Stimulated activated CD4-positive, alpha-beta T cell treated with anti-CD3 and anti-CD28 coated beads, TNF-alpha, amount 100 ng/mL, for 48 hours (primary cell): ENCODE data around the gene ZNRD2.
"Not testable (repeated sequence)": the region's sequence is repeated elsewhere in the genome, so short reads cannot be mapped to it uniquely, and the experiment has no call there.

Source experiments
- DNase-seq, 3 donors: peaks; one replicate each; pipeline ENCODE4 v3.0.0-alpha.2; 2020; ENCODE audit warnings: low read depth in 3 of 3

ZNRD2 gene

DNA sequence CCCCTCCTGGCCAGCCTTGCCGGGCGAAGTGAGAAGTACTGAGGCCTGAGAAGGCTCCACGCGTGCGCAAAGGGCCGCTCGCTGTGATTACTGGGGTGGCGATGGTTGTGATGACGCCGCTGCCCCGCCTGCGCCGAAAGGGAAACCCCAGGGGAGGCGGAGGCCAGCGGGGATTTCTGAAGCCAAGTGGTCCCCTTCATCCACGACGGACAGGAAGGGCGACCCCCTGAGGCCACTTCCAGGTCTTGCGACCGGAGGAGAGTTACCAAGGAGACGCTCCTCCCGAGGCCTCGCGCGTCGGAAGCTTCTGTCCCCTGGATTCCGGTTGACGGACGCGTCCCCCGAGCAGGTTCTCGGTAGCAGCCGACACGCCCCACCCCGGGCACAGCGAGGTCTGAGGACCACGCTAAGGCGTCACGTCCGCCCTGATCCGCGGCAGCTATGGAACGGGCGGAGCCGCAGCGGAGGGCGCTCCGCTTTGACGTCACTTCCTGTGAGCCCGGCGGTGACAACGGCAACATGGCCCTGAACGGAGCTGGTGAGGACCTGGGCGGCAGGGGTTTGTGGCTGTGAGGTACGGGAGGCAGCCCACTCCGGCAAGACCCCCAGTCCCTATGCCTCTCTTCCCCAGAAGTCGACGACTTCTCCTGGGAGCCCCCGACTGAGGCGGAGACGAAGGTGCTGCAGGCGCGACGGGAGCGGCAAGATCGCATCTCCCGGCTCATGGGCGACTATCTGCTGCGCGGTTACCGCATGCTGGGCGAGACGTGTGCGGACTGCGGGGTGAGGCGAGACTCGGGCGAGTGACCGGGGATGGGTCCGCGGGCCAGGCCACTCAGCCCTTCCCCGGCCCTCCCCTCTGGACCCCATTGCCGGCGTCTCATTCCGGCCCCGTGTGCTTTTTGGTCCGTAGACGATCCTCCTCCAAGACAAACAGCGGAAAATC is at the start of gene ZNRD2:
Gene ZNRD2, plus strand, starts transcription at position 505 of the 946 bp plus-strand sequence. Its CDS starts 15 bp downstream, at position 520.
- peak; percentile 98 to 99 (median 98) for DNase-seq

DNA sequence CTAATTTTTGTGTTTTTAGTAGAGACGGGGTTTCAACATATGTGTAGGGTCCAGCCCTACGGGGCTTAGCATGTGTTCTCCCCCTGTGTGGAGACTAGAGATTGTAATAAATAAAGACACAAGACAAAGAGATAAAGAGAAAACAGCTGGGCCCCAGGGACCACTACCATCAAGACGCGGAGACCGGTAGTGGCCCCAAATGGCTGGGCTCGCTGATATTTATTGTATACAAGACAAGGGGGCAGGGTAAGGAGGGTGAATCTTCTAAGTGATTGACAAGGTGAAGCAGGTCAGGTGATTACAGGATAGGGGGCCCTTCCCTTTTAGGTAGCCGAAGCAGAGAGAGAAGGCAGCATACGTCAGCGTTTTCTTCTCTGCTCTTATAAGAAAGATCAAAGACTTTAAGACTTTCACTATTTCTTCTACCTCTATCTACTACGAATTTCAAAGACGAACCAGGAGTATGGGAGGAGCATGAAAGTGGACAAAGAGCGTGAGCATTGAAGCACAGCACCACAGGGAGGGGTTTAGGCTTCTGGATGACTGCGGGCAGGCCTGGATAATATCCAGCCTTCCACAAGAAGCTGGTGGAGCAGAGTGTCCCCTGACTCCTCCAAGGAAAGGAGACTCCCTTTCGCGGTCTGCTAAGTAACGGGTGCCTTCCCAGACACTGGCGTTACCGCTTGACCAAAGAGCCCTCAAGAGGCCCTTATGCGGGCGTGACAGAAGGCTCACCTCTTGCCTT is 48.3 kb upstream of the ZNRD2 start:
- DNase-seq: not testable (repeated sequence)

- not testable (repeated sequence) for DNase-seq
Measured at GRCh38 chr11:65522718-65523630, 47.3 kb upstream of the ZNRD2 start.

DNA sequence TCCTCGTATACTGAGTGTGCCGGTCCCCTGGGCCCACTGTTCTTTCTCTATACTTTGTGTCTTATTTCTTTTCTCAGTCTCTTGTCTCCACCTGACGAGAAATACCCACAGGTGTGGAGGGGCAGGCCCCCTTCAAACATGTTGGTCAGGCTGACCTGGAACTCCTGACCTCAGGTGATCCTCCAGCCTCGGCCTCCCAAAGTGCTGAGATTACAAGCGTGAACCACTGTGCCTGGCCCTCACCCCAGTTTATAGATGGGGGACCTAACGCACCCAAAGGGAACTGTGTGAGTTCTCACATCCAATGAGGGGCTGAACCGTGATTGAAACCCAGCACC is 46.7 kb upstream of the ZNRD2 start:
- DNase-seq: not testable (repeated sequence)

DNA sequence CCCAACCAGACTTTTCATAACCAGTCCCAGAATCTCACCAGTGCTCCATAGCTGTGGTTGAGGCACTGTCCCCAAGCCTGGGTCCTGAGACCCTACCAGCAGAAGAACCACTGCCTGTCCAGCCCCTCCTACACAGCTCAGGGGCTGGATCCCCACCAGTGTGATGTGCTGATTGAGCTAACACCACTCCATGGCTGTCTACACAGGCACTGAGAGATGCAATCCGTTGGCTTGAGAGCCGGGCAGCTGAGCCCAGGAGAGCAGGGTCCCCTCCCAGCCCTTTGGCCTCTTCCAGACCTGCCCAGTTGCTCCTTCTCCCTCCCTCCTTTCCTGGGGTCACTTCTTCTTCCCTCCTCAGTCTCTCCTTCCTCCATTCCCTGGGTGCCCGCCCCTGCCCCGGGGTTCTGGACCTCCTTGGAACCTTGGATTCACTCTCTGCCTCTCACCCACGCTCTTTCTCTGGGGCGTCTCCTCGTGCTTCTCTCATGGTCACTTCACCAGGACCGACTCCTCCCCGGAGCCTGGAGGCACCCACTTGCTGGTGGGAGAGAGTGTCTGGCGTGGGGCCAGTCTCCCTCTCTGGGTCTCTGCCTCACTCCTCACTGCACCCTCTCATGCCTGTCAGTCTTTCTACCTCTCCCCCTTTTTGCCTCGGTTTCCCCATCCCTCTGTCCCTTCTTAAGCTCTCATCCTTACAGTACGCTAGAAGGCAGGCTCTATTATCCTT is 46.1 kb upstream of the ZNRD2 start:
- DNase-seq: no peak

DNA sequence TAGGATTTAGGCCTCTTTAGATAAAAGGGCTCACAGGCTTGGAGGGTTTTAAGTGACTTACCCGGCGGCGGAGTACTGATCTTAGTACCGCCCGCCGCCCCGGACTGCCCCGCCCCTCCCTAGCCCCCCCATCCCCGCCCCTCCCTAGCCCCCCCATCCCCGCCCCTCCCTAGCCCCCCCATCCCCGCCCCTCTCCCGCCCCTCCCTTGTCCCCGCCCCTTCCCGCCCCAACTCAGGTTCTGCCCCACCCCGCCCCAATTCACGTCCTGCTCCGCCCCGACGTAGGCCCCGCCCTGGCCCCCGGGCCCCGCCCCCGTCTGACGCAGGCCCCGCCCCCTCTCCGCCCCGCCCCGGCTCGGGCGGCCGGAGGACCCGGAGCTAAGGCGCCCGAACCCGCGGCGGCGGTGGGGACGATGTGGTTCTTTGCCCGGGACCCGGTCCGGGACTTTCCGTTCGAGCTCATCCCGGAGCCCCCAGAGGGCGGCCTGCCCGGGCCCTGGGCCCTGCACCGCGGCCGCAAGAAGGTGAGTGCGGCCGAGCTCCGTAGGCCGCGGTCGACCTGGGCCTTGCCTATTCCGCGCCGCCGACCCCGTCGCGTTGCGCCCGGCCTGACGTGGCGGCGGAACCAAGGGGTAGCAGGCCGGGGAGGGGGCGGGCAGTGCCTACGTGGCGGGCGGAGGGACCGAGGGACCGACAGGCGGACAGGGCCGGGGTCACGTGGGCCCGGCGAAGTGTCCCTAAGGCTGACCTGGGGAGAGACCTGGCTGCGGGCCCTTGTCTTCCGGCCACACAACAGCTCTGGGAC is 45.3 kb upstream of the ZNRD2 start, which contains the start of gene SCYL1:
Gene SCYL1, plus strand, starts transcription at position 343 of the 805 bp plus-strand sequence. Its CDS starts 71 bp downstream, at position 414.
- peak; percentile 70 to 80 (median 71) for DNase-seq

DNA sequence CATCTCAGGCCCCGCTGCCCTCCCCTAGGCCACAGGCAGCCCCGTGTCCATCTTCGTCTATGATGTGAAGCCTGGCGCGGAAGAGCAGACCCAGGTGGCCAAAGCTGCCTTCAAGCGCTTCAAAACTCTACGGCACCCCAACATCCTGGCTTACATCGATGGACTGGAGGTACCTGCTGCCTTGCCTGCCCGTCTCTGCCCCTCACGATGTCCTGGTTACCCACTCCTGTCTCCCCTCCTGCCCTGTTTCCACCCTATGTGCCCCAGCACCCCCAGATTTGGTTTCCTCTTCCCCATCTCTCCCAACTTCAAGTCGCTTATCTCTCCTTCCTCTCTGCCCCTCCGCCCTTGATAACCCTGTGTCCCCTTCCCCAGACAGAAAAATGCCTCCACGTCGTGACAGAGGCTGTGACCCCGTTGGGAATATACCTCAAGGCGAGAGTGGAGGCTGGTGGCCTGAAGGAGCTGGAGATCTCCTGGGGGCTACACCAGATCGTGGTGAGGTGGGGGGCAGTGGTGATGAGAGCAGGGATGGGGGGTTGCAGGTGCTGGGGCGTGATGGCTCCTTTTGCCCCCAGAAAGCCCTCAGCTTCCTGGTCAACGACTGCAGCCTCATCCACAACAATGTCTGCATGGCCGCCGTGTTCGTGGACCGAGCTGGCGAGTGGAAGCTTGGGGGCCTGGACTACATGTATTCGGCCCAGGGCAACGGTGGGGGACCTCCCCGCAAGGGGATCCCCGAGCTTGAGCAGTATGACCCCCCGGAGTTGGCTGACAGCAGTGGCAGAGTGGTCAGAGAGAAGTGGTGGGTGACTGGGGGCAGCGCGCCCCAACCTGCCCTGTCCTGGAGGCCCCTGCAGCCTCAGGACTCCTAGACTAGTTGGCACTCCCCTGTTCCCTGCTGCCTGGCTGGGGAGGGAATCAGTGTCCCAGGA is 44.5 kb upstream of the ZNRD2 start:
- DNase-seq: no peak

DNA sequence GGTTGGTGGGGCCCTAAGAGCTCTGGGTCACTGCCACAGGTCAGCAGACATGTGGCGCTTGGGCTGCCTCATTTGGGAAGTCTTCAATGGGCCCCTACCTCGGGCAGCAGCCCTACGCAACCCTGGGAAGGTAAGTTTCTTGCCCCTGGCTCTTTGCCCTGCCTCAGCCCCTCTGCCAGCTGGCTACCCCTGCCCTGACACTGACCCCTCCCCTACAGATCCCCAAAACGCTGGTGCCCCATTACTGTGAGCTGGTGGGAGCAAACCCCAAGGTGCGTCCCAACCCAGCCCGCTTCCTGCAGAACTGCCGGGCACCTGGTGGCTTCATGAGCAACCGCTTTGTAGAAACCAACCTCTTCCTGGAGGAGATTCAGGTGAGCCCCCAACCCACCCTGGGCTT is 43.5 kb upstream of the ZNRD2 start:
- no peak for DNase-seq

GRCh38 chr11:65528819-65529350 is 41.4 kb upstream of the ZNRD2 start:
- DNase-seq: no peak

DNA sequence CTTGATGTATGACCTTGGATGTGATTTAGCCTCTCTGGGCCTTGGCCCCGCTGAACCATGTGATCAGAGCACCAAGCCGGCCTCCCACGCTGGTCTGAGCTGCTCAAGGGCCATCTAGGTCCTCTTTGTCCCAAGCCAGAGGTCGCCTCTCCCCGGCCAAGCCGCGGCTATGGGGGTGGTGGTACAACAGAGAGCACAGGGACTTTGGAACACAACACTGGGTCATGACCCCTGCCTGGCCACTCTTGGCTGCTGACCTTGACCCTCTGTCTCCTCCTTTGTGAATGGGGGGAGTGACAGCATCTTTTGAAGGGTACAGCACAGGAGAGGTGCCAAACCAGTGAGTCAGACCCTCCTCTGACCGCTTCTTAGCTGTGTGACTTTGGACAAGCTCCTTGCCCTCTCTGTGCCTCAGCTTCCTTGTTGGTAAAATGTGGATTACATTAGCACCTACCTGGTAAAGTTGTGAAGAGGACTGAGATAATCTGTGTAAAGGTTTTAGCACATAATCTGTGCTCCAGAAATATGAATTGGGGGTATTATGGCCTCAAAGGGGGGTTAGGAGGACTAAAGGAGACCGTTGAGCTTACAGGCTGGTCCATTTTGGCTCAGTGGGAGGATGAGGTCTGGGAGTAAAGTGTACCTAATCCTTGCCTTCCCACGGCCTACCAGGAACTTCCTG is 40.7 kb upstream of the ZNRD2 start:
- DNase-seq: no peak

GRCh38 chr11:65530157-65530496 is 40.1 kb upstream of the ZNRD2 start:
- no peak for DNase-seq

DNA sequence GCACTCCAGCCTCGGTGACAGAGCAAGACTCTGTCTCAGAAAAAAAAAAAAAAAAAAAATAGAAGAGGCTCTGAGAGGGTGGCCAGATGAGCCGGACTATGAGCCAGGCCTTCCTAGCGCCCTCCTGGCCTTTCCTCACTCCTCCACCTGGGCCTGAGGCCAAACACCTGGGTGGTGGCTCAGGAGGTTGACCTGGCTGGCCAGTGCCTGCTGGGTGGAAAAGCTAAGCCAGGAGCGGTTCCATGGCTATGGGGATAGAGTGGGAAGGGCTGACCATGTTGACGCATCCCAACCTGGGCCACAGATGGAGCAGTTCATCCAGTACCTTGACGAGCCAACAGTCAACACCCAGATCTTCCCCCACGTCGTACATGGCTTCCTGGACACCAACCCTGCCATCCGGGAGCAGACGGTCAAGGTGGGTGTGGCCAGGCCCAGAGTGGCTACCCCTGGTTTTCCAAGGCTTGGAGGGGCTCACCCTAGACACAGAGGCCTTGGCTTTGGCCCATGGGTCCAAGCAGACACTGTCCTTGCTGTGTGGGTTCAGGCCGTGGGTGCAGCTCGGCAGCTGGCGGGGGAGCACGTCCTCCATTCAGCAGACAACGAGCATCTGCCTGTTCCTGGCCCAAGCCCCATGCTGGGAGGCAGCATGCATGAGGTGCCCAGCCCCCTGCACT is 37.8 kb upstream of the ZNRD2 start:
- DNase-seq: no peak

DNA sequence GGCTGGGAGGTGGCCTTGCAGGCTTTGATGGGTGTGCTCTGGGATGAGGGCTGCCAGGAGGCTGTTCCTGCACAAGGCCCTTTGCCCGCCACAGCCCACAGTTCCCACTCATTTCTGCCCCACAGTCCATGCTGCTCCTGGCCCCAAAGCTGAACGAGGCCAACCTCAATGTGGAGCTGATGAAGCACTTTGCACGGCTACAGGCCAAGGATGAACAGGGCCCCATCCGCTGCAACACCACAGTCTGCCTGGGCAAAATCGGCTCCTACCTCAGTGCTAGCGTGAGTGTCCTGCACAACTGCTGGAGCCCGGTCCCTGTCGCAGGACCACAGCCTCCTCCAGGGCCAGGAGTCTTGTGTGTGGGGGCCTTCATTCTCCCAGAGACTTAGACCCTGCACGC is 35.2 kb upstream of the ZNRD2 start:
- DNase-seq: no peak

DNA sequence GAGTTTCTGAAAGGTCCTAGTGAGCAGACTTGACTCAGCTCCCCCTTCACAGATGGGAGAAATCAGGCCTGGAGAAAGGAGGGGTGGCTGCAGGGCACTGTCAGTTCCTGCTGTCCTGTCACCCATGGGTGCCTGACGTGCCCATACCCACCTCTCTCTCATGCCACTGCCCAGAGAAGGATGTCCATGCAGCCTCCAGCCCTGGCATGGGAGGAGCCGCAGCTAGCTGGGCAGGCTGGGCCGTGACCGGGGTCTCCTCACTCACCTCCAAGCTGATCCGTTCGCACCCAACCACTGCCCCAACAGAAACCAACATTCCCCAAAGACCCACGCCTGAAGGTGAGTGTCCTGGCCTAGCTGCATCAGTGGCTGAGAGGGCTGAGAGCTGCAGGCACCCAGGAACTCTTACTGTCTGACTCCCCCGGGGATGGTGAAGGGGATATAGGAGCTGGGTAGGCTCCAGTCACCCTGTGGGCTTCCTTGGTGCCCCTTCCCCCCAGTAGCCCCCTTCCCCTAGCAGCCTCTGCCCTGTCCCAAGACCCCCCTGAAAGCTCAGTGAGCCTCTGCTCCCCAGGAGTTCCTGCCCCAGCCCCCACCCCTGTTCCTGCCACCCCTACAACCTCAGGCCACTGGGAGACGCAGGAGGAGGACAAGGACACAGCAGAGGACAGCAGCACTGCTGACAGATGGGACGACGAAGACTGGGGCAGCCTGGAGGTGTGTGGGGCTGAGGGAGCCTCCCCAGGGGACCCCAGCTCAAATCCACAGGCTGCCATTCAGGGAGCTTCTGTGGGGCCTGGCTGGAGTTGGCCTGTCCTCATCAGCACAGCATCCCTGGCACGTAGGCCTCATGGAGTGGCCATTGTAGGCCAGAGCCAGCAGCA is 33.6 kb upstream of the ZNRD2 start:
- no peak for DNase-seq

DNA sequence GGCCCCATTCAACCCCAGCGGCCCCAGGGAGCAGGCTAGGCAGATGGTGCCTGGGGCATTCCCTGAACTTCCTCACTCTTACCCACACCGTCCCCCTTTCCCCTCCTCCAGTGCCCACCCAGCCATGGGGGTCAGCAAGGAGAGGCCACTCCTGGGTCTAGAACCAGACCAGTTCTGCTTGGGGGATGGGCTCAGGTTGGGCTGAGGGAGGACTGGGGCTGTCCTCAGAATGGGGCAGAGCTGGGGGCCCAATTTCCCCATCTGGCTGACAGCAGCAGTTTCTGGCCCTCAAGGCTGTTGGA is 33.0 kb upstream of the ZNRD2 start:
- DNase-seq: no peak

DNA sequence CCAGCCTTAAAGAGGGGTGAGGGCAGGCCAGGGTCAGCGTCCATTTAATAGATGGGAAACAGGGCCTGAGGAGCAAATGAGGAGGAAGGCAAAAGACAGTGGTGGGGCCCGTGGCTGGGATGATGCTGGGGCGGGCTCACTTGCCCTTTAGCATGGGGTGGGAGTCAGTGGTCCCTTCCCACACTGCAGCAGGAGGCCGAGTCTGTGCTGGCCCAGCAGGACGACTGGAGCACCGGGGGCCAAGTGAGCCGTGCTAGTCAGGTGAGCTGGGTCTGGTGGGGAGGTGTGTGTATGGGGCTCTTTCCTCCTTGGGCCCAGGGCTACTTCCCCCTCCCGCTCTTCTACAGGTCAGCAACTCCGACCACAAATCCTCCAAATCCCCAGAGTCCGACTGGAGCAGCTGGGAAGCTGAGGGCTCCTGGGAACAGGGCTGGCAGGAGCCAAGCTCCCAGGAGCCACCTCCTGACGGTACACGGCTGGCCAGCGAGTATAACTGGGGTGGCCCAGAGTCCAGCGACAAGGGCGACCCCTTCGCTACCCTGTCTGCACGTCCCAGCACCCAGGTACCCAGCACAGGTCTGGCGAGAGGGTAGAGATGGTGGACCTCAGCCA is 32.6 kb upstream of the ZNRD2 start:
- no peak for DNase-seq
